AG04450 (cell line): ENCODE results near the gene PRR23E. TPM values are rescaled to one million over a fixed set of nuclear protein-coding genes. Genes with fewer than 3 reads are reported as not detected.

Source experiments
- CTCF ChIA-PET: fragments of 300-600, 350-600 bp; formaldehyde crosslinking; extraction: SDS; loops from one replicate; lab custom pipeline; 2022; ENCODE audit warnings: antibody characterized with exemption, inconsistent platforms; lab: Charles Lee
- POLR2A ChIA-PET: fragments of 350-600 bp; formaldehyde crosslinking; extraction: SDS; loops from one replicate; lab custom pipeline; 2021; ENCODE audit warnings: antibody characterized with exemption, inconsistent platforms; lab: Yijun Ruan, JAX
- DNase-seq: peaks from one replicate; pipeline ENCODE4 v3.0.0-alpha.2; 2011; ENCODE audit warnings: low read depth, low spot score
- H3K27ac ChIP-seq: one replicate; pipeline ENCODE4 v1.5.1; 2012; ENCODE audit warnings: low read depth, low read length, control low read depth
- H3K27me3 ChIP-seq: one replicate; pipeline ENCODE4 v1.6.0; 2012; ENCODE audit warnings: low read length; ENCODE audit not compliant: control insufficient read depth, insufficient read depth
- H3K4me3 ChIP-seq: 2 replicates; pipeline ENCODE4 v1.5.1; 2011; ENCODE audit warnings: mild to moderate bottlenecking, low read depth, low read length, control low read depth
- H3K9me3 ChIP-seq: 2 replicates; pipeline ENCODE4 v1.5.1; 2012; ENCODE audit warnings: low read length; ENCODE audit not compliant: control insufficient read depth, insufficient read depth
- CTCF ChIP-seq: IDR thresholded peaks from 2 replicates; pipeline ENCODE4 v1.5.1; 2011; ENCODE audit warnings: low read depth, low read length, control low read depth, inconsistent platforms
- polyA plus RNA-seq: library from polyadenylated mRNA; depleted of rRNA; stranded (reverse); fragments of >200 nt; gene quantifications from 2 replicates; pipeline ENCODE4 v1.2.3, GENCODE V29; 2011

Gene PRR23E
- polyA plus RNA-seq, 1 experiment: not detected

DNA sequence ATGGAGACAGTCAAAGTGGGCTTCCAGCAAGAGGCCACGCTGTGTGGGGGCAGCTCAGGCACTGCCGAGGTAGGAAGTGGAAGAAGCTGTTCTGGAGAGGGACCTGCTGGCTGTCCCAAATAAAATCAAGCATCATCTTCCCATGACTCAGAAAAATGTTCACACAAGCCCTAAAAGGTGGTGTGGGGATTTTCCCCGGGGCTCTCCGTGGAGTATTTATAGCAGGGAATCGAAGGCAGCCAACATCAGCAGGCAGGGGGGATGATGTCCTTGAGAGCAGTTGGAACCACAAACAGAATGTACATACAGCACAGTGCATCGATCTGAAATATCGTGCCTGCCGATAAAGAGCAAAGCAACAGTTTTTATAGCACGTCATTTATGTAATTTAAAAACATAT lies 27.6 kb downstream of the PRR23E start:
- DNase-seq: no peak
- POLR2A ChIA-PET: no interaction called here

GRCh38 chr3:127221037-127221436 lies 28.1 kb downstream of the PRR23E start:
- Histone ChIP-seq H3K27me3 (peaks cover 9% of the 10 kb centered on the region), H3K9me3 (no peaks in the 10 kb centered on the region; the same call in 1 of the 2 replicates), H3K27ac (no peak overlapping the region), H3K4me3 (no peak overlapping the region)
- TF ChIP-seq CTCF: no peak
- no peak for DNase-seq
- POLR2A ChIA-PET: no interaction called here
- CTCF ChIA-PET: no interaction called here

More for the DNA sequence above, 27.6 kb downstream of the PRR23E start:
- CTCF ChIA-PET: no interaction called here
- Histone ChIP-seq H3K27ac (no peak overlapping the region), H3K4me3 (no peak overlapping the region), H3K27me3 (peaks cover 9% of the 10 kb centered on the region), H3K9me3 (no peaks in the 10 kb centered on the region; the same call in 1 of the 2 replicates)
- TF ChIP-seq CTCF: no peak

GRCh38 chr3:127221446-127222035 lies 28.6 kb downstream of the PRR23E start:
- Histone ChIP-seq H3K9me3 (no peaks in the 10 kb centered on the region; the same call in 1 of the 2 replicates), H3K4me3 (no peak overlapping the region), H3K27me3 (peaks cover 6% of the 10 kb centered on the region), H3K27ac (no peak overlapping the region)
- ChIA-PET CTCF (no interaction called here), POLR2A (no interaction called here)
- no peak for DNase-seq
- TF ChIP-seq CTCF: no peak

DNA sequence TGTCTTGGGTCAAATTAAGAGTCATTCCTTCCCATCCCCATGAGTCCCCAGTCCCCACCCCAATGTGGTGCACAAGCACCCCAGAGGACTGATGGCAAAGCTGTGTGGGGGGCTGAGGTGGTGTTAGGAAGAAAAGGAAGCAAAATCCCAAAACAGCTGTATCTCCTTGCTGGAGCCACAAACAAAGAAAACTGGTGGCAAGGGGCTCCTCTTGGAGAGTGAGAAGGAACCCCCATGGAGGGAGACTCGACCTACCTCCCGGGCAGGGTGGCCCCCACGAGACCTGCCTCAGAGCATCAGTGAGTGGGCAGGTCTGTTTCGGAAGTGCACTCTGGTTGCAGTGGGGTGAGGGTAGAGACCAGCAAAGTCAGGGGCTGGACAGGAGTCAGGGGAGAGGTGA lies 29.2 kb downstream of the PRR23E start:
- peaks cover 5% of the 10 kb centered on the region for H3K27me3 ChIP-seq
- DNase-seq: no peak
- POLR2A ChIA-PET: no interaction called here
- H3K9me3 ChIP-seq: no peaks in the 10 kb centered on the region; the same call in 1 of the 2 replicates
- H3K4me3 ChIP-seq: no peak overlapping the region
- CTCF ChIA-PET: no interaction called here
- H3K27ac ChIP-seq: no peak overlapping the region
- TF ChIP-seq CTCF: no peak

GRCh38 chr3:127222664-127223063 lies 29.7 kb downstream of the PRR23E start:
- ChIA-PET POLR2A (no interaction called here), CTCF (no interaction called here)
- Histone ChIP-seq H3K9me3 (no peaks in the 10 kb centered on the region; the same call in 1 of the 2 replicates), H3K27ac (no peak overlapping the region), H3K4me3 (no peak overlapping the region), H3K27me3 (peaks cover 5% of the 10 kb centered on the region)
- no peak for TF ChIP-seq CTCF
- DNase-seq: no peak
